ENCODE measurements around the gene RAP1GAP.
A peak's percentile ranks its signal among the peaks of the same experiment; 100 is the strongest.

Gene RAP1GAP

GRCh38 chr1:21607549-21608529, 61.3 kb downstream of the RAP1GAP start:
- DNase-seq = peak; percentile 97

DNA sequence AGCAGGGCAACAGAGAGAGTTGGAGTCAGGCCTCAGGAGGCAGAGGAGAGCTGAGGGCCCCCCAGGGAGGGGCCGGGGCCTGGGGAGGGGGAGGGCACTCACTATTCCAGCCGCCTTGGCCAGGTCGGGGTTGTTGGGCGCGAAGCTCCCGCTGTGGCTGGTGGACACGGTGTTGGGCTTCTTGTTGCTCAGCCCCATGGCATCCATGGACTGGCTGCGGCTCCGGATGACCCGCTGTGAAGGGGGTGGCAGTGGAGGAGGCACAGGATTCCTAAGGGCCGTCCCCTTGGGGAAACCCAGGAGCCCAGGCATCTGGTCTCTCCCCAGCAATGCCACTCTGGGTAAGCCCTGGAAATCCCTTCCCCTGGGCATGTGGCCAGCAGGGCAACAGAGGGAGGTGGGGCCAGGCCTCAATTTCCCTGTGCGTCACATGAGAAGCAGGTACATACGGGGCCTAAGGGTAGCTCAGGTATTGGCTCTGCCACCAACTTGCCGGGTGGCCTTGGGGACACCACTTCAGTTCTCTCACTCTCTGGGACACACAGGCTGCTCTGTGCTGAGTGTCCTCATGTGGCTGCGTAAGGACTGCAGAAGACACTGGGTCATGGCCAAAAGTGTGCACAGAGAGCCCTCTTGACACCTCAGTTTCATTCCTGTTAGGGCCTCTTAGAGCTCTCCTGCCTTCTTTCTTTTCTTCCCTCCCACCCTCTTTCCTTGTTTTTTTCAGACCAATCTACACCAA, 63.0 kb downstream of the RAP1GAP start:
- no peak for DNase-seq

GRCh38 chr1:21605012-21605715, 64.0 kb downstream of the RAP1GAP start:
- no peak for DNase-seq

GRCh38 chr1:21604208-21604957, 64.8 kb downstream of the RAP1GAP start:
- no peak for DNase-seq

DNA sequence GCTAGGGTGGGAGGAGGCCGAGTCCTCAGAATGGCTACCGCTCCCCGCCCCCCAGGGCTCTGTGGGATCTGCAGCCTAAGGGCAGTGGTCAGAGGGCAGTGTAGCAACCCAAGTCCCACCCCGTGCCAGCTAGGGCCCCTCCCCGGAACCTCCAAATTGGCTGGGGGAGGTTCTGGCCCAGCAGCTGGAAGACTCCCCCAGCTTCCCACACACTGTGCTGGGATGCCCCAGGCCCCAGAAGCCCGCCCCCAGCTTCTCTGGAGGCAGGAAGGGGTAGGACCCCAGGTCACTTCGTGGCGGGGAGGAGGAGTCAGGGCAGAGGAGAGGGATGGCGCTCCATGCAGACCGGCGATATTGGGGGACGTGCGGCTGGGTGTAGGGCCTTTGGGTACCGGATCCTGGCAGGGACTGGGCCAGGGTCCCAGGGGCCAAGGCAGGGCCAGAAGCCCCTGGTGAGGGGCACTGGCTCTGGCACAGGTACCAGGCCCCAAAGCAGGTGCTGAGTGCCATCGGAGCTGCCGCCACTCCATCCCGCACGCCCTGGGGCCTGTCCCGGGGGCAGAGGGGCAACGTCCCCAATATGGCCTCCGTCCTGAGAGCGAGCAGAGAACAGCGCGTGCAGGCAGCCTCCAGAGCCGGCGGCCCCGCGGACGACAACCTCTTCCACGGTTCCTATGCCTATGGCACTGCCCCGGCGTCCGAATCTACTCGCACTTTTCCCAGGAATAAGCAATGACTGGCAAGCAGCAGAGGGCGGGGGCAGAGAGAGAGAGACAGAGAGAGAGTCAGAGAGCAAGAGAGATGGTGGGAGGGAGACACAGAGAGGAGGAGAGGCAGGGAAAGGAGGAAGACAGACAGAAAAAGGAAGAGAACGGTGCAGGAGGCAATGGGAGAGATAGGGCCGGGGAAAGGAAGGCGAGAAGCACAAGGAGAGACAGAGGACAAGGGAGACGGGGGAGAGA, 65.7 kb downstream of the RAP1GAP start:
- no peak for DNase-seq

GRCh38 chr1:21601278-21602048, 67.7 kb downstream of the RAP1GAP start:
- no peak for DNase-seq

DNA sequence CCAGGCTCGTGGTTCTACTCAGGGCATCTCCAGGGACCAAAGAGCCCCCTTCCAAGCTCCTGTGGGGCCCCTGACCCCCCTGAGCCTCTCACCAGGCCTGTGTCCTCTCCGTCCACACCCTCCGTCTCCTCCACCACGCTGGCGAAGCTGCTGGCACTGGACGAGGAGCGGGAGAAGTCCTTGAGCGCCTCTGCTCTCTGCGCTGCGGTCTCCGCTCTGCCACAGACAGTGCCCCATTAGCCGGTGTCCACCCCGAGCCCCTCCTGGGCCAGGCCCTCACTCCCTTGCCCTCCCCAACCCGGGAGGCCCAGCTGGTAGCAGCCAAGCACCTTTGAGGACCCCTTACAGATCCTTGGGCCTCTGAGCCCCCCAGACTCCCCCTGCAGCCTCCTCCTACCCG, 69.8 kb downstream of the RAP1GAP start:
- no peak for DNase-seq

GRCh38 chr1:21598904-21599303, 70.3 kb downstream of the RAP1GAP start:
- DNase-seq = no peak

DNA sequence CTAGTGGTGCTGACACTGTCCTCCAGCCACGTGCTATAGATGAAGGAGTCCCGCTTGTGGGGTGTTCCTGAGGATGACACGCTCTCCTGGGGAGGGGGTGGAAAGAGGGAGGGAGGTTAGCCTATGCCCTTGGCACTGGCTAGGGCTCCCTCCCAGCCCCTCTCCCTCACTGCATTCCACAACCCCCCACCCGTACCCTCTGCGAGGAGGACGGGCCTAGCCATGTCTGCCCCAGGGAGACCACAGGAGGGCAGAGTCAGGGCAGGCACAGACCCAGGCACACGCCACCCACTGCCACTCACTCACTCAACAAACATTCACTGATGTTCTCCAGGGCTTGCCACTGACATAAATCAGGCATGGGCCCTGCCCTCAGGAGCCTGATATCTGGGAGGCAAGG, 70.7 kb downstream of the RAP1GAP start:
- DNase-seq = no peak

- DNase-seq = no peak
Measured at GRCh38 chr1:21597753-21598152, 71.4 kb downstream of the RAP1GAP start.

DNA sequence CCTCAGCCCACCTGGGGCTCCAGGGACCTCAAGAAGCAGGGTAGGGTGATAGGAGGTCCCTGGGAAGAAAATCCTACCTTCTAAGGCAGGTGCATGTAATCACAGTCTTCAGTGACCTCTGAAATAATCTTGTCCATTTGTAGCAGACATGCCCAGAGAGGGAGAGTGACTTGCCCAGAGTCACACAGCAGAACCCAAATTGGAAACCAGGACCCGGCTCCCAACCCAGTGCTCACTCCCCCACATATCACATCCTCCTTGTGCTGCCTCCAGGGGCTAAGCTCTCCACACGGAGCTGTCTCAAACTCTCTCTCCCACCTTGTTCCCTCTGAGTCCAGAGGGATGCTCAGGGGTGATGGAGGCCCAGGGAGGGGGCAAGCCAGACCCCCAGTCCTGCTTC, 72.5 kb downstream of the RAP1GAP start:
- no peak for DNase-seq

GRCh38 chr1:21596174-21596573, 73.0 kb downstream of the RAP1GAP start:
- no peak for DNase-seq

GRCh38 chr1:21594935-21595897, 73.9 kb downstream of the RAP1GAP start:
- peak; percentile 86 for DNase-seq

GRCh38 chr1:21594501-21594900, 74.7 kb downstream of the RAP1GAP start:
- no peak for DNase-seq

DNA sequence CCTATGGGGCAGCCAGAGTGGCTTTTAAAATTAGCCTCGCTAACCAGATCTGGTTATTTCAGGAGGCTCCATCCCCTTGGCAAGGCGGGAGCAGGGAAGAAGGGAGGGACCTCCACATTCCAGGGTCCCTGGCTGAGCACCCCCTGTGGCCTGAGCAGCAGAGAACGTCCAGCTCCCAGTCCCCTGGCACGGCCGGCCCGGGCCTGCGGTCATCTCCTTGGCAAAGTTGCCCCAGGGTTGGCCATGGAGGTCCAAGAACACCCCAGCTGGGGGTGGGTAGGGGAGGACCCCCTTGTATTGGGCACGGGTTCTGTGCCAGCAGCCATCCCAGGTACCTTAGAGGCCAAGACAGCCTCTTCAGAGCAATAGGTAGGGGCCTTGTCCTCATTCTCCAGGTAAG, 75.9 kb downstream of the RAP1GAP start:
- DNase-seq = no peak

GRCh38 chr1:21592086-21592865, 76.9 kb downstream of the RAP1GAP start:
- no peak for DNase-seq

DNA sequence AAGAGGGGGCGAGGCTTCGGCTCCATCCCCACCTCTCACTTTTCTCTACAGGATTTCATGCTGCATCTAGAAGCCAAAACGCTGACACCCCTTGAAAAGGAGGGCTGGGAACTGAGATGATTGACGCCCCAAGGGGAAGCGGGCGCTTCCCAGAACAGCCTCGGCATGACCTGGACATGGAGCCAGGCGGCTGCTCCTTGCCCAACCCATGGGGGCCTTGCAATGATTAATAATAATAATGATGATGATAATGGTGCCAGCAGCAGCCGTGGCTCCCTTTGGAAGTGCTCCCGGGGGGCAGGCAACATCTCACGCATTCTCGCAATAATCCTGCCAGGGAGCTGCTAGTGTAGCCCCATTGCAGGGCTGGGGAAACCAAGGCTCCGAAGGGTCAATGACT, 78.2 kb downstream of the RAP1GAP start:
- no peak for DNase-seq

DNA sequence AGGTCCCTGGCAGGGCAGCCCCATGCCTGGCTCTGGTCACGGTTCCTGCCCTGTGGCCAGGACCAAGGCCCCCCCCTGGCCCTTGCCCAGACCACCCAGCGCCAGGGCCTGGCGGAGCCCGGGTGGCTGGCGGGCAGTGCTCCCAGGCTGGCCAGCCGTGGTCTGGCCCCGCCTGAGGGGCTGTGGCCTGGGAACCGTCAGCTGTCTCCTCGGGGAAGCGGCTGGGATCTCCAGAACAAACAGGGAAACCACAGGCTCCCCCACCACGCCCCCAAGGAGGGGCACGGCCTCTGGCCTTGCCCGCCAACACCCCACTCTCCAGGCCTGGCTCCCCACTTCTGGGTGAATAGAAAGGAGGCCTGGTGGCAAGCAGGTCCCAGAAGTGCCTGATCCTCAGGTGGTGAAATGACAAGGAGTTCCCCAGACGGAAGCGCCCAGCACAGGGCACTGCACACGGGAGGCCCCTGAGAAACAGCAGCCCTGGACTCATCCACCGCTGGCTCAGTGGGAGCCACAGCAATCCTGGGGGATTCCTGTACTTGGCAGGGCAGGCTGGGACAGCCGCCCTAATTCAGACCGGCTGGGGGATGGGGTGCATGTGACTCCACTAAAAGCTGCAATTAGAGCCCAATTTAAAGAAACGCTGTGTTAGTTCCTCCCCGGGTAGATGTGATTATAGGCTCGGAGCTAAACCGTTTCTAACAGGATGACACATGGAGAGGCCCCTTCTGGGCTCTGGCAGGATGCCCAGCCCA, 78.9 kb downstream of the RAP1GAP start:
- DNase-seq = no peak

All from hematopoietic multipotent progenitor cell treated with erythropoietin and hydrocortisone succinate and interleukin-3 and kit ligand, for 6 days (in vitro differentiated cells).